Measurements from ENCODE around the gene KCNC3.

GRCh38 chr19:50273821-50274220 is 55.4 kb downstream of the KCNC3 start:
- no peak for TF ChIP-seq CTCF (IDR thresholded peaks at IDR 0.05; ENCODE audit: low read depth, low read length, poor library complexity, severe bottlenecking)
- no peak for TF ChIP-seq EZH2phosphoT487 (IDR thresholded peaks at IDR 0.05; ENCODE audit: borderline replicate concordance, low read length)

All from DOHH2 (cell line).